B cell (primary cell): ENCODE data around the gene CTRB1. TPM values are rescaled to one million over a fixed set of nuclear protein-coding genes. Genes with fewer than 3 reads are reported as not detected.

Source experiments
- ATAC-seq: fragments of 200-7000 bp; cut with Tn5 transposase; one replicate; pipeline ENCODE4 v1.10.0; 2021; ENCODE audit warnings: low read depth, mild to moderate bottlenecking, moderate number of reproducible peaks, moderate library complexity
- CTCF ChIA-PET: fragments of 350-600 bp; sonication (Branson Sonifier 250); formaldehyde crosslinking; loops from one replicate; lab custom pipeline; 2021; ENCODE audit warnings: antibody characterized with exemption, inconsistent platforms; lab: Charles Lee
- POLR2A ChIA-PET: fragments of 350-600 bp; sonication (Branson Sonifier 250); formaldehyde crosslinking; loops from one replicate; lab custom pipeline; 2021; ENCODE audit warnings: antibody characterized with exemption; lab: Charles Lee
- DNase-seq: peaks from one replicate; pipeline ENCODE4 v3.0.0; 2013
- H2AFZ ChIP-seq: 2 replicates; pipeline ENCODE4 v1.6.1; 2012; ENCODE audit warnings: mild to moderate bottlenecking, low read depth, low read length; ENCODE audit not compliant: insufficient read depth, poor library complexity, severe bottlenecking
- H3K27ac ChIP-seq, 2 donors: 1 replicate in 1 of 2; 2 replicates in 1 of 2; pipeline ENCODE4 v1.5.1; 2012 to 2013; ENCODE audit warnings: low read length in 2 of 2, mild to moderate bottlenecking in 2 of 2, moderate library complexity in 1 of 2
- H3K27me3 ChIP-seq, 4 experiments: fragments of 200-600 bp in 1 of 4; sonication (generic) in 1 of 4; replicated peaks in 1 of 4; 1 replicate in 2 of 4; 2 replicates in 2 of 4; pipeline versions ENCODE4 v1.6.1 to v1.7.0; 2013 to 2016; ENCODE audit warnings: low read length in 3 of 4, mild to moderate bottlenecking in 2 of 4, mixed read lengths in 1 of 4, moderate library complexity in 1 of 4; ENCODE audit not compliant: insufficient read depth in 4 of 4, control insufficient read depth in 3 of 4; ENCODE audit errors: control extremely low read depth in 1 of 4
- H3K36me3 ChIP-seq, 2 experiments: replicated peaks in 1 of 2; 1 replicate in 1 of 2; 2 replicates in 1 of 2; pipeline versions ENCODE4 v1.6.1 to v1.7.1; 2013; ENCODE audit warnings: low read length in 1 of 2; ENCODE audit not compliant: insufficient read depth in 2 of 2, control insufficient read depth in 1 of 2; ENCODE audit errors: control extremely low read depth in 1 of 2, extremely low read depth in 1 of 2
- H3K4me1 ChIP-seq, 2 donors: fragments of 200-600 bp in 1 of 2; sonication (generic) in 1 of 2; 1 replicate in 1 of 2; 2 replicates in 1 of 2; pipeline versions ENCODE4 v1.5.1 to v1.6.1; 2013 to 2017; ENCODE audit warnings: low read length in 2 of 2; ENCODE audit not compliant: control insufficient read depth in 2 of 2, insufficient read depth in 2 of 2
- H3K4me2 ChIP-seq: replicated peaks from 2 replicates; pipeline ENCODE3; 2012; ENCODE audit warnings: mild to moderate bottlenecking, low read depth, low read length; ENCODE audit not compliant: poor library complexity, severe bottlenecking
- H3K4me3 ChIP-seq, 5 experiments: fragments of 200-600 bp in 1 of 5; sonication (generic) in 1 of 5; 1 replicate in 3 of 5; 2 replicates in 2 of 5; pipeline versions ENCODE4 v1.5.1 to v1.7.0; 2011 to 2016; ENCODE audit warnings: low read length in 4 of 5, mild to moderate bottlenecking in 4 of 5, low read depth in 2 of 5, control low read depth in 1 of 5, moderate library complexity in 1 of 5; ENCODE audit not compliant: insufficient read depth in 1 of 5; ENCODE audit errors: control extremely low read depth in 1 of 5, extremely low read depth in 1 of 5
- H3K79me2 ChIP-seq: fragments of 200-600 bp; sonication (generic); one replicate; pipeline ENCODE4 v1.6.0; 2016; ENCODE audit warnings: low read length; ENCODE audit not compliant: control insufficient read depth, insufficient read depth
- H3K9ac ChIP-seq: fragments of 200-600 bp; sonication (generic); 2 replicates; pipeline ENCODE4 v1.6.1; 2017; ENCODE audit warnings: mild to moderate bottlenecking, low read length, moderate library complexity
- H3K9me3 ChIP-seq, 3 donors: one replicate each; pipeline versions ENCODE4 v1.6.1 to v1.7.1; 2013; ENCODE audit warnings: low read length in 2 of 3; ENCODE audit not compliant: control insufficient read depth in 2 of 3, insufficient read depth in 1 of 3; ENCODE audit errors: control extremely low read depth in 1 of 3
- H4K20me1 ChIP-seq: 2 replicates; pipeline ENCODE4 v1.6.0; 2012; ENCODE audit warnings: mild to moderate bottlenecking, low read length; ENCODE audit not compliant: insufficient read depth, control insufficient read depth, poor library complexity, severe bottlenecking
- H3K27ac Mint-ChIP-seq: one replicate; pipeline ENCODE4 v1.8.0; 2021; ENCODE audit warnings: mixed read lengths
- H3K27me3 Mint-ChIP-seq: one replicate; pipeline ENCODE4 v1.8.0; 2021; ENCODE audit warnings: mixed read lengths
- H3K4me1 Mint-ChIP-seq: one replicate; pipeline ENCODE4 v1.8.0; 2021; ENCODE audit warnings: mixed read lengths
- H3K4me3 Mint-ChIP-seq: one replicate; pipeline ENCODE4 v1.8.0; 2021; ENCODE audit warnings: mixed read lengths
- H3K9me3 Mint-ChIP-seq: one replicate; pipeline ENCODE4 v1.8.0; 2022; ENCODE audit warnings: mixed read lengths; ENCODE audit not compliant: insufficient read depth
- EZH2 ChIP-seq: IDR thresholded peaks from 2 replicates; pipeline ENCODE4 v1.6.1; 2012; ENCODE audit warnings: borderline replicate concordance, low read depth, mild to moderate bottlenecking, moderate library complexity, low read length; ENCODE audit not compliant: insufficient read depth, poor library complexity, severe bottlenecking
- WGBS: methylation state at CpG from one replicate; pipeline ENCODE4 v1.1.5; 2013; ENCODE audit warnings: missing lambda C conversion rate; ENCODE audit not compliant: insufficient coverage; 5-methylcytosine and 5-hydroxymethylcytosine counted together
- intact Hi-C: fragments of 100-400 bp; cut with micrococcal nuclease; formaldehyde crosslinking; loops from one replicate; pipeline ENCODE4 v1.10.0; 2022
- polyA plus RNA-seq: library from polyadenylated mRNA; depleted of rRNA; stranded (reverse); fragments of >200 nt; gene quantifications from 2 replicates; pipeline ENCODE4 v1.2.3, GENCODE V29; 2012
- total RNA-seq, 2 donors: library from RNA; stranded (reverse); fragments of 120-200 nt in 1 of 2; gene quantifications; 1 replicate in 1 of 2; 2 replicates in 1 of 2; pipeline versions ENCODE4 v1.2.3 to v1.2.4, GENCODE V29; 2013 to 2022
- TF ChIP-seq, protein P1 (sequence below): fragments of 200-600 bp; IDR thresholded peaks from one replicate; pipeline ENCODE4 v1.8.0; 2022; ENCODE audit warnings: antibody characterized with exemption, mild to moderate bottlenecking

Gene CTRB1
- total and polyA plus RNA-seq, 2 donors (not counting 1 experiment from before 2014, with no cell fraction given): not detected

DNA sequence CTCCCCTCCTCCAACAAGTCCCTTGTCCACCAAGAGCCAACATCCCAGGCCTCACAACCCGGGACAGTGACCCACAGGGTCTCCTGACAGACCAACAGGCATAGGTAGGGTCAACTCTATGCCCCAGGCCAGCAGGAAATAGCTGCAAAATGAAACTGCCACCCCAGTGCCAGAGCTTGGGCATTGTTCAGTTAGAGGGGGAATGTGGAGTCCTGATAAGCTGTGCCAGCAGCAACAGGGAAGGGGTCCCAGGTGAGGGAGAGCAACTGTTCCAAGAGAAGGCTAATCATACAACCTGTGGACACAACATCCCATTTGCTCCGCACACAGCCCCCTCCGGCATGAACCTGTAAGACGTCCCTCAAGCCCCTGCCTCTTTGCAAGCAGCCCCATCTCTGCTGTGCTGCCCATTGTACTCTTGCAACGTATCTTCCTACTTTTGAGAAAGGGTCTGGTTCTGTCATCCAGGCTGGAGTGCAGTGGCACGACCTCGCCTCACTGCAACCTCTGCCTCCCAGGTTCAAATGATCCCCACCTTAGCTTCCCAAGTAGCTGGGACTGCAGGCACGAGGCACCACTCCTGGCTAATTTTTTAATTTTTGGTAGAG, 29.0 kb upstream of the CTRB1 start:
- ChIA-PET POLR2A (no interaction called here), CTCF (interaction anchor here (0.6 to 2.1 kb wide), 4 partner anchors 9 to 574 kb away, joined by 3 to 10 read pairs (median 4); no protein-coding TSS in a partner anchor)
- Histone ChIP-seq H3K9me3 (peaks cover 0 to 8% (median 0%) of the 10 kb centered on the region in 3 donors), H3K79me2 (no peaks in the 10 kb centered on the region), H2AFZ (no peak overlapping the region), H3K27me3 (peaks cover 0 to 11% (median 0%) of the 10 kb centered on the region in 4 experiments), H3K36me3 (no peaks in the 10 kb centered on the region), H3K4me2 (no peak overlapping the region), H3K4me3 (no peak overlapping the region), H3K4me1 (no peaks in the 10 kb centered on the region), H3K27ac (no peak overlapping the region), H4K20me1 (no peaks in the 10 kb centered on the region), H3K9ac (no peak overlapping the region)
- DNase-seq: no peak
- intact Hi-C loops: no loop called here
- peaks cover 20% of the 10 kb centered on the region for H3K27me3 Mint-ChIP-seq
- no peak overlapping the region for H3K27ac Mint-ChIP-seq
- TF ChIP-seq, protein P1, sequence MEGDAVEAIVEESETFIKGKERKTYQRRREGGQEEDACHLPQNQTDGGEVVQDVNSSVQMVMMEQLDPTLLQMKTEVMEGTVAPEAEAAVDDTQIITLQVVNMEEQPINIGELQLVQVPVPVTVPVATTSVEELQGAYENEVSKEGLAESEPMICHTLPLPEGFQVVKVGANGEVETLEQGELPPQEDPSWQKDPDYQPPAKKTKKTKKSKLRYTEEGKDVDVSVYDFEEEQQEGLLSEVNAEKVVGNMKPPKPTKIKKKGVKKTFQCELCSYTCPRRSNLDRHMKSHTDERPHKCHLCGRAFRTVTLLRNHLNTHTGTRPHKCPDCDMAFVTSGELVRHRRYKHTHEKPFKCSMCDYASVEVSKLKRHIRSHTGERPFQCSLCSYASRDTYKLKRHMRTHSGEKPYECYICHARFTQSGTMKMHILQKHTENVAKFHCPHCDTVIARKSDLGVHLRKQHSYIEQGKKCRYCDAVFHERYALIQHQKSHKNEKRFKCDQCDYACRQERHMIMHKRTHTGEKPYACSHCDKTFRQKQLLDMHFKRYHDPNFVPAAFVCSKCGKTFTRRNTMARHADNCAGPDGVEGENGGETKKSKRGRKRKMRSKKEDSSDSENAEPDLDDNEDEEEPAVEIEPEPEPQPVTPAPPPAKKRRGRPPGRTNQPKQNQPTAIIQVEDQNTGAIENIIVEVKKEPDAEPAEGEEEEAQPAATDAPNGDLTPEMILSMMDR: no peak
- TF ChIP-seq EZH2: no peak
- WGBS: 85% methylated on average over 5 of the region's 8 CpGs
- no peaks in the 10 kb centered on the region for H3K9me3 Mint-ChIP-seq
- H3K4me1 Mint-ChIP-seq: no peaks in the 10 kb centered on the region
- no peak overlapping the region for H3K4me3 Mint-ChIP-seq
- no peak for ATAC-seq

DNA sequence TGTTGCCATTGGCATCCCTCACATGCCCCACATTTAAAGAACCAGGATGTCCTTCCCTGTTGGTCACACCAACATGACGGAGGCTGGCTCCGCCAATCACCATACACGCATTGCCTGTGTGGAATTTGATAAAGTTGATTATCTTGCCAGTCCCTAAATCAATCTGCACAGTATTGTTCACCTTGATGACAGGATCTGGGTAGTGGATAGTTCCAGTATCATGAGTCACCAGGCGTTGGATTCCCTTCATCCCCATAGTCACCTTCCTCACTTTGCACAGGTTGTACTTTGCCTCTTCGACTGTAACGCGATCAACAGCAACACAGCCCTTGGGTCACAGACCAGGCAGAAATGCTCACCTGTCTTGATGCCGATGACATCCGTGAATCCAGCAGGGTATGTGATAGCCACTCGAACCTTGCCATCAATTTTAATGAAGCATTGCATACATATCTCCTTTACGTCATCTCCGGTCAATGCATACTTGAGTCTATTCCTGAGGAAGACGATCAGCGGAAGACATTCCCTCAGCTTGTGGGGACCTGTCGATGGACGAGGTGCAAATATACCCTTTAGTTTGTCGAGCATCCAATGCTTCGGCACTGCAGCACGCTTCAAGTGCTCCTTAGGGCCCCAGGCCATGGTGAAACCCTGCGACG, 26.1 kb upstream of the CTRB1 start:
- no peak overlapping the region for H3K27ac ChIP-seq
- 96% methylated on average over 18 of the region's 21 CpGs for WGBS
- H3K9ac ChIP-seq: no peak overlapping the region
- H4K20me1 ChIP-seq: no peaks in the 10 kb centered on the region
- intact Hi-C loops: no loop called here
- peaks cover 0 to 4% (median 0%) of the 10 kb centered on the region in 3 donors for H3K9me3 ChIP-seq
- H3K4me1 ChIP-seq: no peaks in the 10 kb centered on the region
- no peaks in the 10 kb centered on the region for H3K79me2 ChIP-seq
- no peak overlapping the region for H3K4me2 ChIP-seq
- H3K27ac Mint-ChIP-seq: no peak overlapping the region
- H3K4me3 Mint-ChIP-seq: no peak overlapping the region
- H2AFZ ChIP-seq: no peak overlapping the region
- H3K9me3 Mint-ChIP-seq: no peaks in the 10 kb centered on the region
- H3K36me3 ChIP-seq: no peaks in the 10 kb centered on the region
- H3K27me3 ChIP-seq: peaks cover 0 to 27% (median under 1%) of the 10 kb centered on the region in 4 experiments
- no peak overlapping the region for H3K4me3 ChIP-seq
- POLR2A ChIA-PET: interaction anchor here (0.6 kb wide), 1 partner anchor 292 kb away, joined by 3 read pairs; no protein-coding TSS in a partner anchor
- TF ChIP-seq EZH2: no peak
- TF ChIP-seq, protein P1: no peak
- no peak for ATAC-seq
- H3K27me3 Mint-ChIP-seq: peaks cover 36% of the 10 kb centered on the region
- H3K4me1 Mint-ChIP-seq: no peaks in the 10 kb centered on the region
- CTCF ChIA-PET: no interaction called here
- DNase-seq: no peak
